SK-N-SH (cell line): ENCODE results near the gene WDR91. TPM values are rescaled to one million over a fixed set of nuclear protein-coding genes. Genes with fewer than 3 reads are reported as not detected.

Experiments used
- CTCF ChIA-PET: fragments of 300-600, 350-600 bp; formaldehyde crosslinking; extraction: SDS; loops from one replicate; lab custom pipeline; 2021; lab: Yijun Ruan, JAX
- POLR2A ChIA-PET: fragments of 350-600 bp; sonication (Branson Sonifier 250); formaldehyde crosslinking; extraction: SDS; loops from one replicate; lab custom pipeline; 2020; ENCODE audit warnings: antibody characterized with exemption, inconsistent platforms; lab: Yijun Ruan, JAX
- DNase-seq: peaks from one replicate; pipeline ENCODE4 v3.0.0; 2012
- H2AFZ ChIP-seq: fragments of 200-600 bp; sonication (generic); 2 replicates; pipeline ENCODE4 v1.8.1; 2016; ENCODE audit warnings: antibody characterized with exemption, mild to moderate bottlenecking, low read depth
- H3F3A ChIP-seq: fragments of 200-600 bp; sonication (generic); replicated peaks from 2 replicates; pipeline ENCODE3; 2016; ENCODE audit warnings: antibody characterized with exemption, mild to moderate bottlenecking; ENCODE audit not compliant: insufficient read depth
- H3K27ac ChIP-seq, 2 experiments: fragments of 200-500 bp in 1 of 2; fragments of 200-600 bp in 1 of 2; sonication (Bioruptor generic) in 1 of 2; sonication (generic), shearing (Covaris generic) in 1 of 2; 2 replicates each; pipeline versions ENCODE4 v1.5.1 to v1.6.1; 2014 to 2016; ENCODE audit warnings: low read depth in 2 of 2, inconsistent platforms in 1 of 2, low read length in 1 of 2, mild to moderate bottlenecking in 1 of 2, mixed read lengths in 1 of 2
- H3K27me3 ChIP-seq: fragments of 200-600 bp; sonication (generic), shearing (Covaris generic); 2 replicates; pipeline ENCODE4 v1.6.1; 2016; ENCODE audit warnings: mixed run types; ENCODE audit not compliant: insufficient read depth
- H3K36me3 ChIP-seq, 2 experiments: fragments of 200-500 bp in 1 of 2; fragments of 200-600 bp in 1 of 2; sonication (Bioruptor generic) in 1 of 2; sonication (generic) in 1 of 2; replicated peaks in 1 of 2; 2 replicates each; pipeline versions ENCODE3 to v1.5.1; 2014 to 2016; ENCODE audit warnings: low read length in 1 of 2, mild to moderate bottlenecking in 1 of 2; ENCODE audit not compliant: insufficient read depth in 2 of 2, control insufficient read depth in 1 of 2
- H3K4me1 ChIP-seq, 2 experiments: fragments of 200-500 bp in 1 of 2; fragments of 200-600 bp in 1 of 2; sonication (Bioruptor generic) in 1 of 2; sonication (generic), shearing (Covaris generic) in 1 of 2; 2 replicates each; pipeline versions ENCODE4 v1.5.1 to v1.6.1; 2014 to 2016; ENCODE audit warnings: low read depth in 1 of 2, low read length in 1 of 2, mixed run types in 1 of 2; ENCODE audit not compliant: insufficient read depth in 2 of 2, control insufficient read depth in 1 of 2
- H3K4me2 ChIP-seq: fragments of 200-600 bp; sonication (generic), shearing (Covaris generic); 2 replicates; pipeline ENCODE4 v1.6.1; 2017; ENCODE audit warnings: mixed run types
- H3K4me3 ChIP-seq, 2 experiments: fragments of 200-500 bp in 1 of 2; fragments of 200-600 bp in 1 of 2; sonication (Bioruptor generic) in 1 of 2; sonication (generic), shearing (Covaris generic) in 1 of 2; 2 replicates each; pipeline versions ENCODE4 v1.5.1 to v1.8.1; 2014 to 2016; ENCODE audit warnings: low read depth in 2 of 2, inconsistent platforms in 1 of 2, low read length in 1 of 2, mild to moderate bottlenecking in 1 of 2, mixed read lengths in 1 of 2, moderate library complexity in 1 of 2
- H3K79me2 ChIP-seq: fragments of 200-600 bp; sonication (generic); 2 replicates; pipeline ENCODE4 v1.8.1; 2017; ENCODE audit warnings: mild to moderate bottlenecking; ENCODE audit not compliant: insufficient read depth
- H3K9ac ChIP-seq: fragments of 200-600 bp; sonication (generic); 2 replicates; pipeline ENCODE4 v1.6.1; 2017; ENCODE audit warnings: mixed run types
- H3K9me2 ChIP-seq: fragments of 200-600 bp; sonication (generic); 2 replicates; pipeline ENCODE4 v1.6.1; 2017; ENCODE audit warnings: mixed run types
- H3K9me3 ChIP-seq: fragments of 200-600 bp; sonication (generic); 2 replicates; pipeline ENCODE4 v1.6.1; 2017; ENCODE audit warnings: mixed run types, mild to moderate bottlenecking, moderate library complexity
- H4K20me1 ChIP-seq: fragments of 200-600 bp; sonication (generic); 2 replicates; pipeline ENCODE4 v1.6.1; 2017; ENCODE audit warnings: mild to moderate bottlenecking, mixed run types; ENCODE audit not compliant: insufficient read depth
- FOXJ3 ChIP-seq: sonication (generic); formaldehyde crosslinking; IDR thresholded peaks from 2 replicates; pipeline ENCODE4 v1.5.1; 2020; ENCODE audit warnings: mild to moderate bottlenecking, missing genetic modification reagents
- GATA2 ChIP-seq: sonication (generic); formaldehyde crosslinking; IDR thresholded peaks from 2 replicates; pipeline ENCODE4 v1.5.0; 2020; ENCODE audit warnings: mild to moderate bottlenecking, missing genetic modification reagents
- JUND ChIP-seq: IDR thresholded peaks from 2 replicates; pipeline ENCODE4 v1.4.0; 2012
- MEF2A ChIP-seq: IDR thresholded peaks from 2 replicates; pipeline ENCODE4 v1.4.0; 2012; ENCODE audit warnings: low read depth, borderline replicate concordance
- NRF1 ChIP-seq: IDR thresholded peaks from 2 replicates; pipeline ENCODE4 v1.6.1; 2012; ENCODE audit warnings: low read depth, mild to moderate bottlenecking, low read length
- PBX3 ChIP-seq: IDR thresholded peaks from 2 replicates; pipeline ENCODE4; 2012
- RCOR1 ChIP-seq: fragments of 150-350 bp; IDR thresholded peaks from 2 replicates; pipeline ENCODE4 v1.6.1; 2017; ENCODE audit warnings: antibody characterized with exemption, low read length
- SIN3A ChIP-seq: IDR thresholded peaks from 2 replicates; pipeline ENCODE4 v1.6.1; 2012; ENCODE audit warnings: low read depth, mild to moderate bottlenecking, low read length, moderate library complexity, borderline replicate concordance
- SMC3 ChIP-seq: IDR thresholded peaks from 2 replicates; pipeline ENCODE4 v1.6.1; 2012; ENCODE audit warnings: low read depth, low read length, improper control_type of control experiment
- TCF12 ChIP-seq: IDR thresholded peaks from 2 replicates; pipeline ENCODE4 v1.4.0; 2012
- ZBTB33 ChIP-seq: IDR thresholded peaks from 2 replicates; pipeline ENCODE4 v1.4.0; 2012; ENCODE audit warnings: low read depth, borderline replicate concordance
- WGBS: methylation state at CpG from one replicate; pipeline ENCODE4 v1.1.6; 2017; ENCODE audit warnings: low lambda C conversion rate; 5-methylcytosine and 5-hydroxymethylcytosine counted together
- polyA plus RNA-seq, 3 experiments: library from polyadenylated mRNA; depleted of rRNA; stranded (reverse); fragments of >200 nt; gene quantifications; 2 replicates each; pipeline ENCODE4 v1.2.3, GENCODE V29; 2012
- TF ChIP-seq, protein P1 (sequence below): fragments of 200-600 bp; sonication (generic); IDR thresholded peaks from 2 replicates; pipeline ENCODE4 v1.6.1; 2017; ENCODE audit warnings: antibody characterized with exemption, mild to moderate bottlenecking, moderate library complexity
- TF ChIP-seq, protein P2 (sequence below): IDR thresholded peaks from 2 replicates; pipeline ENCODE4 v1.4.0; 2012; ENCODE audit warnings: low read depth

WDR91 gene
- polyA plus RNA-seq, 1 of the 3 experiments (the other 2 are of a cell fraction), result 8.4 TPM

DNA sequence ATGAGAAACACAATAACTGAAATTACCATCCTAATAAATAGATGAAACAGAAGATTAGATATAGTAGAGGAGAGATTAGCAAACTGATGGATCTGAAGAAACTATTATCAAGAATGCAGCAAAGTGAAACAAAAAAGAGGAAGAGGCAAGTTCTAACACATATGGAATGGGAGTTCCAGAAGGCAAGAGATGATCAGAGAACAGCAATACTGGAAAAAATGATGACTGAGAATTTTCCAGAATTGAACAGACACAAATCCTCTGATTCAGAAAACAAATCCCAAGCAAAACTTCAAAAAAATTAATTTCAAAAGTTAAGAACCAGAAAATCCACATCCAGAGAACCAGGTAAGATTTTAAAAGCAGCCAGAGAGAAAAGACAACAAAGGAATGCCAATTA lies 20.6 kb downstream of the WDR91 start (continued):
- TF ChIP-seq ZBTB33 (no peak), RCOR1 (no peak), MEF2A (no peak), GATA2 (CRISPR knock-in tag) (no peak), SMC3 (no peak), NRF1 (no peak)
- TF ChIP-seq, protein P1, sequence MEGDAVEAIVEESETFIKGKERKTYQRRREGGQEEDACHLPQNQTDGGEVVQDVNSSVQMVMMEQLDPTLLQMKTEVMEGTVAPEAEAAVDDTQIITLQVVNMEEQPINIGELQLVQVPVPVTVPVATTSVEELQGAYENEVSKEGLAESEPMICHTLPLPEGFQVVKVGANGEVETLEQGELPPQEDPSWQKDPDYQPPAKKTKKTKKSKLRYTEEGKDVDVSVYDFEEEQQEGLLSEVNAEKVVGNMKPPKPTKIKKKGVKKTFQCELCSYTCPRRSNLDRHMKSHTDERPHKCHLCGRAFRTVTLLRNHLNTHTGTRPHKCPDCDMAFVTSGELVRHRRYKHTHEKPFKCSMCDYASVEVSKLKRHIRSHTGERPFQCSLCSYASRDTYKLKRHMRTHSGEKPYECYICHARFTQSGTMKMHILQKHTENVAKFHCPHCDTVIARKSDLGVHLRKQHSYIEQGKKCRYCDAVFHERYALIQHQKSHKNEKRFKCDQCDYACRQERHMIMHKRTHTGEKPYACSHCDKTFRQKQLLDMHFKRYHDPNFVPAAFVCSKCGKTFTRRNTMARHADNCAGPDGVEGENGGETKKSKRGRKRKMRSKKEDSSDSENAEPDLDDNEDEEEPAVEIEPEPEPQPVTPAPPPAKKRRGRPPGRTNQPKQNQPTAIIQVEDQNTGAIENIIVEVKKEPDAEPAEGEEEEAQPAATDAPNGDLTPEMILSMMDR, result no peak
- TF ChIP-seq, protein P2, sequence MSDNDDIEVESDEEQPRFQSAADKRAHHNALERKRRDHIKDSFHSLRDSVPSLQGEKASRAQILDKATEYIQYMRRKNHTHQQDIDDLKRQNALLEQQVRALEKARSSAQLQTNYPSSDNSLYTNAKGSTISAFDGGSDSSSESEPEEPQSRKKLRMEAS, result no peak
- TF ChIP-seq, all 33 proteins: peak for 0

DNA sequence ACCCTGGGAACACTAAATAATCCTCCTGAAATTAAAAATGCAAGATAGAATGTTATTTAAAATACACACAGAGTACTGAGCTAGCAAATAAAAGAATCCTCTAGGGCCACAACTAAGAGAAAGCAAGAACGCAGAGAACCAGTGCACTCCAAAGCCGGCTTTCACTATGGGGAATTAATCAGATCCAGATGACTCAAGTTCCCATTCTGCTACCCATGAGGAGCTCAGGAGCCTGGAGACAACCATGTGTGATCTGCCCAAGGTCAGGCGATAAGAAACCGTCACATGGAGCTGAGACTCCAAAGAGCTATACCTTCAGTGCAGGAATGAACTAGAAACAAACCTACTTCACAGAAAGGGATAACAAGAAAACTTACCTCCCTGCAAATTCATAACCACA lies 21.4 kb downstream of the WDR91 start:
- Histone ChIP-seq H3K36me3 (peaks cover 3 to 42% of the 10 kb centered on the region in 2 experiments), H3K27ac (no peak overlapping the region; a peak in 1 of 4 replicates), H3K79me2 (no peaks in the 10 kb centered on the region), H3K4me1 (peaks cover 0 to 10% of the 10 kb centered on the region in 2 experiments; a peak in 2 of 4 replicates), H3K9me2 (no peaks in the 10 kb centered on the region), H3K4me3 (no peak overlapping the region), H3K4me2 (no peak overlapping the region), H2AFZ (no peak overlapping the region)
- peak; percentile 69 for DNase-seq
- POLR2A ChIA-PET, result interaction anchor here (0.8 kb wide), 1 partner anchor 18 kb away, joined by 3 read pairs; no protein-coding TSS in a partner anchor
- WGBS, result 75% methylated on average over 4 of the region's 4 CpGs
- no peak for TF ChIP-seq PBX3
- 0 out of 2 replicates have a peak, but pooled peaks have one; percentile 16 for TF ChIP-seq TCF12
- TF ChIP-seq JUND, result no peak
- TF ChIP-seq FOXJ3 (CRISPR knock-in tag), result no peak
- no peak for TF ChIP-seq SIN3A
- TF ChIP-seq, all 33 proteins: peak for 1
- Histone ChIP-seq H3K27me3 (no peaks in the 10 kb centered on the region), H3K9me3 (no peaks in the 10 kb centered on the region), H3F3A (no peaks in the 10 kb centered on the region), H4K20me1 (no peaks in the 10 kb centered on the region), H3K9ac (no peak overlapping the region)
- CTCF ChIA-PET, result interaction anchor here (1.0 to 1.1 kb wide), 2 partner anchors 19 to 85 kb away, joined by 3 read pairs; partner anchors contain the start of gene CYREN
